Measurements from ENCODE around the gene FAM89A. TPM values are rescaled to one million over a fixed set of nuclear protein-coding genes. Genes with fewer than 3 reads are reported as not detected.

Gene FAM89A
- total and polyA plus RNA-seq, 3 donors from 2014 or later: 5.6 to 11.3 (median 8.4) TPM

DNA sequence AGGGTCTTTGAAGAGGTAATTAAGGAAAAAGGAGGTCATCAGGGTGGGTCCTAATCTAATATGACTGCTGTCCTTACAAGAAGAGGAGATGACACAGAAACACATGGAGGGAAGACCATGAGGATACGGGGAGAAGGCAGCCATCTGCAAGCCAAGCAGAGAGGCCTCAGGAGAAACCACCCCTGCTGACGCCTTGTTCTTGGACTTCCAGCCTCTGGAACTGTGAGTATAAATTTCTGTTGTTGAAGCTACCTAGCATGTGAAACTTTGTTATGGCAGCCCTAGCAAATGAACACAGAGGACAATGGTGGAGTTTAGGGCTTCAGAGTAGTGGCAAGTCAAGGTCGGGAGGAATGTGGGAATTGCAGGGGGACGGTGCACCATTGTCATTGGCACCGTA is 36.7 kb upstream of the FAM89A start:
- TF ChIP-seq, protein P1, sequence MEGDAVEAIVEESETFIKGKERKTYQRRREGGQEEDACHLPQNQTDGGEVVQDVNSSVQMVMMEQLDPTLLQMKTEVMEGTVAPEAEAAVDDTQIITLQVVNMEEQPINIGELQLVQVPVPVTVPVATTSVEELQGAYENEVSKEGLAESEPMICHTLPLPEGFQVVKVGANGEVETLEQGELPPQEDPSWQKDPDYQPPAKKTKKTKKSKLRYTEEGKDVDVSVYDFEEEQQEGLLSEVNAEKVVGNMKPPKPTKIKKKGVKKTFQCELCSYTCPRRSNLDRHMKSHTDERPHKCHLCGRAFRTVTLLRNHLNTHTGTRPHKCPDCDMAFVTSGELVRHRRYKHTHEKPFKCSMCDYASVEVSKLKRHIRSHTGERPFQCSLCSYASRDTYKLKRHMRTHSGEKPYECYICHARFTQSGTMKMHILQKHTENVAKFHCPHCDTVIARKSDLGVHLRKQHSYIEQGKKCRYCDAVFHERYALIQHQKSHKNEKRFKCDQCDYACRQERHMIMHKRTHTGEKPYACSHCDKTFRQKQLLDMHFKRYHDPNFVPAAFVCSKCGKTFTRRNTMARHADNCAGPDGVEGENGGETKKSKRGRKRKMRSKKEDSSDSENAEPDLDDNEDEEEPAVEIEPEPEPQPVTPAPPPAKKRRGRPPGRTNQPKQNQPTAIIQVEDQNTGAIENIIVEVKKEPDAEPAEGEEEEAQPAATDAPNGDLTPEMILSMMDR (IDR thresholded peaks at IDR 0.05): no peak
- TF ChIP-seq POLR2A (IDR thresholded peaks at IDR 0.05): no peak
- intact Hi-C loops (cut with DNase I; ENCODE audit: low total_unique reads): no loop called here
- 84 to 95% methylated on average over 5 of the region's 5 CpGs for WGBS, 2 donors

DNA sequence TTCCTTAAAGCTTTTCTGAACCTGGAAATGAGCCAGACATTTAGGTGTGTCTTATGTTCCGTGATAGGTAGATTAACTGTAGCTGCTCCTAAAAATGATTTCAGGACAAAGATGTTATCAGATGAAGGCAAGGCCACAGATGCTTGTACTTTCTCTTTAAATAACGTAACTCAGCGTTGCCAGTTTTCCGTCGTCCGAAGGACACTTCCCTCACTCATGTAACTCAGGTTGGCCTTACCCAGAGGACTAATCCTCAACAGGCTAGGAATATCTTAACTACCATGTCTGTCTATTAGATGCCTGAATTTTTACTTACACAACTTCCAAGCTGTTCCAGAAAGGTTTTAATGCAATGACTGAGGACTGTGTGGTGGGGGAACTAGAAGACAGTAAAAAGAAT is 35.4 kb upstream of the FAM89A start:
- no peaks in the 10 kb centered on the region for H3K9me3 ChIP-seq
- DNase-seq: no peak
- H3K36me3 ChIP-seq (ENCODE audit: low read depth, missing control alignments): no peaks in the 10 kb centered on the region
- no peak overlapping the region for H3K4me3 ChIP-seq
- H3K27me3 ChIP-seq: no peaks in the 10 kb centered on the region
- no peak overlapping the region for H3K27ac ChIP-seq
- H3K4me1 ChIP-seq: no peaks in the 10 kb centered on the region
- no peak for TF ChIP-seq POLR2A (IDR thresholded peaks at IDR 0.05)
- TF ChIP-seq, protein P1 (IDR thresholded peaks at IDR 0.05): no peak
- WGBS, 2 donors: 75 to 79% methylated on average over 6 of the region's 6 CpGs
- intact Hi-C loops (cut with DNase I; ENCODE audit: low total_unique reads): no loop called here

More for the DNA sequence above, 36.7 kb upstream of the FAM89A start:
- no peaks in the 10 kb centered on the region for H3K27me3 ChIP-seq
- no peaks in the 10 kb centered on the region for H3K36me3 ChIP-seq (ENCODE audit: low read depth, missing control alignments)
- no peak overlapping the region for H3K4me3 ChIP-seq
- H3K4me1 ChIP-seq: no peaks in the 10 kb centered on the region
- no peak for DNase-seq
- H3K27ac ChIP-seq: no peak overlapping the region
- no peaks in the 10 kb centered on the region for H3K9me3 ChIP-seq

DNA sequence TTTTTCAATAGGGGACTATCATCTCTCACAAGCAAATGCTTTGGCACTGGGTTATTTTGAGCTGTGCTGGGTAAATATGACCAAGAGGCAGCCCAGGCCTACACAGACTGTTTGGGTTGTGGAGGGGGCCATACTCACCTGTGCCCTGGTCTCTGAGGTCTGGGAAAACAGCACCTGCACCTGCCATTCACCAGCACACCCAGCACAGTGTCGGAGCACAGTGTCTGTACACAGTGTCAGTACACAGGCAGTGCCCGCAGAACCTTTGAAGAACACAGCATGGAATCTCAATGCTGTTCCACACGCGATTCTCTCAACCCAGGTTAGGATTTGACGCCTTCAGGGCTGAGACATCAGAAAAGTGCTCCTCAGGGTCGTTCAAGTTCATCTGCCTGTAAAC is 35.0 kb upstream of the FAM89A start:
- intact Hi-C loops (cut with DNase I; ENCODE audit: low total_unique reads): no loop called here
- DNase-seq: no peak
- Histone ChIP-seq H3K9me3 (no peaks in the 10 kb centered on the region), H3K27ac (no peak overlapping the region), H3K36me3 (ENCODE audit: low read depth, missing control alignments) (no peaks in the 10 kb centered on the region), H3K27me3 (no peaks in the 10 kb centered on the region), H3K4me1 (no peaks in the 10 kb centered on the region), H3K4me3 (no peak overlapping the region)
- TF ChIP-seq, protein P1 (IDR thresholded peaks at IDR 0.05): no peak
- TF ChIP-seq POLR2A (IDR thresholded peaks at IDR 0.05): no peak
- 91% methylated on average over 6 of the region's 6 CpGs; no CpG with 5 or more reads in 1 of the 2 donors for WGBS, 2 donors

DNA sequence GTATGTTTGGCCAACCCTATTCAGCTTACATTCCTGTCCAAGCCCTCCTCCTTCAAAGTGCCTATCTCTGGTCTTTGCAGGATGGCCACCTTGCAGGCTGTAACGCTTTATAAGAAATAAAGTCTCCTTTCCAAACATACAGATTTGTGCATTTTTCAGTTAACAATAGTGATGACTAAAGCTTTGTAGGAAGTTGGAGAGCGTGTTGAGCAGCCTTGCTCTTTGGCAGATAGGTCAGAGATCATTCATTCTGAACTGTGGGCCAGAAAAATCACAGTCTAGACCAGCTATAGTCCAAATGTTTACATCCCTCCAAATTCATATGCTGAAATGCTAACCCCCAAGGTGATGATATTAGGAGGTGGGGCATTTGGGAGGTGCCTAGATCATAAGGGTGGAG is 34.0 kb upstream of the FAM89A start:
- TF ChIP-seq POLR2A (IDR thresholded peaks at IDR 0.05): no peak
- TF ChIP-seq, protein P1 (IDR thresholded peaks at IDR 0.05): no peak
- Histone ChIP-seq H3K4me1 (no peaks in the 10 kb centered on the region), H3K36me3 (ENCODE audit: low read depth, missing control alignments) (no peaks in the 10 kb centered on the region), H3K27me3 (no peaks in the 10 kb centered on the region), H3K4me3 (no peak overlapping the region), H3K9me3 (no peaks in the 10 kb centered on the region), H3K27ac (no peak overlapping the region)
- 82% methylated on average over 2 of the region's 2 CpGs for WGBS, 2 donors
- DNase-seq: no peak
- intact Hi-C loops (cut with DNase I; ENCODE audit: low total_unique reads): no loop called here

DNA sequence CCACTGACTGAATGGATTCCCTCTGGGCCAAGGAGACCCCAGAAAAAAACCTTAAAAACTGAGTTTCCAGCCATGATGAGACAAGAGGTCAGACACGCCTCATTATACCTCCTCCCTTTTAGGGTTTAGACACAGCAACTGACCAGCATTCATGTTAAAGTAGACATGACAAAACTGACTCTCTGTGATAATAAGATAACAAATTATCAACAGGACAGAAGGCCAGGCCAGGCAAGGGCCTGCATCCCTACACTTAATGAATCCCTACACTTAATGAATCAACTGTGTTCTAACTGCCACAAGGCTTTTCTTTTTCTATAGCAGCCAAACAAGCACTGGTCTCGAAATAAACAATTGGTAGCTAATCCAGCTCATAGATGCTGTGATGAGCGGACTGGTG is 33.3 kb upstream of the FAM89A start:
- no peaks in the 10 kb centered on the region for H3K4me1 ChIP-seq
- 88 to 95% methylated on average over 3 of the region's 3 CpGs for WGBS, 2 donors
- no peaks in the 10 kb centered on the region for H3K27me3 ChIP-seq
- intact Hi-C loops (cut with DNase I; ENCODE audit: low total_unique reads): no loop called here
- H3K27ac ChIP-seq: no peak overlapping the region
- DNase-seq: no peak
- TF ChIP-seq POLR2A (IDR thresholded peaks at IDR 0.05): no peak
- TF ChIP-seq, protein P1 (IDR thresholded peaks at IDR 0.05): no peak
- H3K36me3 ChIP-seq (ENCODE audit: low read depth, missing control alignments): no peaks in the 10 kb centered on the region
- no peaks in the 10 kb centered on the region for H3K9me3 ChIP-seq
- H3K4me3 ChIP-seq: no peak overlapping the region
